K562 (cell line): ENCODE data around the gene SMURF1. TPM values are rescaled to one million over a fixed set of nuclear protein-coding genes. Genes with fewer than 3 reads are reported as not detected.

Experiments used
- CREB1 ChIP-seq, 2 experiments: sonication (generic) in 1 of 2; formaldehyde crosslinking in 1 of 2; IDR thresholded peaks; 2 replicates each; pipeline versions ENCODE4 v1.6.1 to v1.8.0; 2012 to 2022; ENCODE audit warnings: inconsistent platforms in 1 of 2, mild to moderate bottlenecking in 1 of 2, missing genetic modification reagents in 1 of 2, moderate library complexity in 1 of 2
- JUN ChIP-seq, 2 experiments: sonication (generic) in 1 of 2; formaldehyde crosslinking in 1 of 2; IDR thresholded peaks; 2 replicates each; pipeline versions ENCODE4 v1.6.1 to v1.8.0; 2012 to 2022; ENCODE audit warnings: borderline replicate concordance in 2 of 2, mild to moderate bottlenecking in 2 of 2, improper control_type of control experiment in 1 of 2, low read depth in 1 of 2, low read length in 1 of 2, missing genetic modification reagents in 1 of 2
- KLF13 ChIP-seq: fragments of 450-650 bp; IDR thresholded peaks from 2 replicates; pipeline ENCODE4 v1.6.1; 2016; ENCODE audit warnings: missing genetic modification characterization, low read depth, mild to moderate bottlenecking, missing compliant biosample characterization, moderate library complexity, borderline replicate concordance
- SAP30 ChIP-seq: fragments of 200-600 bp; sonication (generic); IDR thresholded peaks from 2 replicates; pipeline ENCODE4 v1.6.1; 2012; ENCODE audit warnings: borderline replicate concordance, low read depth, mild to moderate bottlenecking, moderate library complexity, low read length, control low read depth, inconsistent platforms; ENCODE audit not compliant: insufficient read depth, poor library complexity, severe bottlenecking
- SIN3B ChIP-seq: fragments of 450-650 bp; IDR thresholded peaks from 2 replicates; pipeline ENCODE4 v1.6.1; 2017; ENCODE audit warnings: low read depth, mild to moderate bottlenecking, moderate library complexity
- TAF1 ChIP-seq: IDR thresholded peaks from 2 replicates; pipeline ENCODE4 v1.6.1; 2011; ENCODE audit warnings: mild to moderate bottlenecking, low read length, moderate library complexity; ENCODE audit not compliant: insufficient read depth, control insufficient read depth, severe bottlenecking; ENCODE audit errors: extremely low read depth
- TAL1 ChIP-seq: fragments of 450-650 bp; IDR thresholded peaks from 2 replicates; pipeline ENCODE4 v1.6.1; 2016; ENCODE audit warnings: mild to moderate bottlenecking
- XRCC5 ChIP-seq: fragments of 200-400 bp; formaldehyde crosslinking; IDR thresholded peaks from 2 replicates; pipeline ENCODE4 v1.6.1; 2017; ENCODE audit warnings: low read depth, mild to moderate bottlenecking, low read length
- ZFX ChIP-seq: sonication (generic); formaldehyde crosslinking; IDR thresholded peaks from 2 replicates; pipeline ENCODE4 v1.8.0; 2022; ENCODE audit warnings: mild to moderate bottlenecking, missing genetic modification reagents, moderate library complexity
- ZNF197 ChIP-seq: fragments of 200-800 bp; sonication (Bioruptor generic); IDR thresholded peaks from 2 replicates; pipeline ENCODE4 v1.6.1; 2016; ENCODE audit warnings: low read depth, missing genetic modification characterization, missing compliant biosample characterization
- ZNF830 ChIP-seq: fragments of 250-450 bp; sonication (Bioruptor Pico); IDR thresholded peaks from 2 replicates; pipeline ENCODE4 v1.5.0; 2021; ENCODE audit warnings: mild to moderate bottlenecking
- polyA plus RNA-seq, 8 experiments: library from polyadenylated mRNA; depleted of rRNA in 4 of 8; stranded (reverse) in 5 of 8; unstranded in 3 of 8; fragments of >200 nt; fragmentation: Nextera tagmentation in 2 of 8; fragmentation: Illumina TruSeq in 1 of 8; extraction: Ambion mirVana in 2 of 8; extraction: Trizol in 1 of 8; gene quantifications; 2 replicates each; pipeline versions ENCODE4 v1.2.1 to v1.2.3, GENCODE V29; 2011 to 2014; ENCODE audit warnings: inconsistent platforms in 1 of 8, missing spikeins in 1 of 8
- total RNA-seq, 7 experiments: library from RNA; depleted of rRNA in 6 of 7; stranded (reverse); fragments of >200 nt in 6 of 7; fragmentation: Illumina TruSeq in 2 of 7; extraction: Trizol in 2 of 7; gene quantifications; 2 replicates each; pipeline versions ENCODE4 v1.2.1 to v1.2.3, GENCODE V29; 2011 to 2021; ENCODE audit warnings: low replicate concordance in 1 of 7
- TF ChIP-seq, protein P1 (sequence below): fragments of 450-650 bp; conservative IDR thresholded peaks from 2 replicates; pipeline ENCODE4 v1.6.1; 2016; ENCODE audit warnings: missing genetic modification characterization, low read depth, mild to moderate bottlenecking, missing compliant biosample characterization, moderate library complexity
- TF ChIP-seq, protein P2 (sequence below): fragments of 250-450 bp; sonication (Bioruptor Pico); IDR thresholded peaks from 2 replicates; pipeline ENCODE4 v1.5.0; 2021; ENCODE audit warnings: mild to moderate bottlenecking, moderate library complexity
- TF ChIP-seq, protein P3 (sequence below): fragments of 450-650 bp; IDR thresholded peaks from 2 replicates; pipeline ENCODE4 v1.6.1; 2018; ENCODE audit not compliant: partially characterized antibody
- TF ChIP-seq, protein P4 (sequence below): fragments of 450-650 bp; IDR thresholded peaks from 2 replicates; pipeline ENCODE4 v1.7.0; 2016; ENCODE audit warnings: borderline replicate concordance

The SMURF1 gene
- total and polyA plus RNA-seq, 9 of the 15 experiments (the other 6 are each of a cell fraction or from before 2014, with no cell fraction given) = 1.0 to 20.1 (median 12.6) TPM

DNA sequence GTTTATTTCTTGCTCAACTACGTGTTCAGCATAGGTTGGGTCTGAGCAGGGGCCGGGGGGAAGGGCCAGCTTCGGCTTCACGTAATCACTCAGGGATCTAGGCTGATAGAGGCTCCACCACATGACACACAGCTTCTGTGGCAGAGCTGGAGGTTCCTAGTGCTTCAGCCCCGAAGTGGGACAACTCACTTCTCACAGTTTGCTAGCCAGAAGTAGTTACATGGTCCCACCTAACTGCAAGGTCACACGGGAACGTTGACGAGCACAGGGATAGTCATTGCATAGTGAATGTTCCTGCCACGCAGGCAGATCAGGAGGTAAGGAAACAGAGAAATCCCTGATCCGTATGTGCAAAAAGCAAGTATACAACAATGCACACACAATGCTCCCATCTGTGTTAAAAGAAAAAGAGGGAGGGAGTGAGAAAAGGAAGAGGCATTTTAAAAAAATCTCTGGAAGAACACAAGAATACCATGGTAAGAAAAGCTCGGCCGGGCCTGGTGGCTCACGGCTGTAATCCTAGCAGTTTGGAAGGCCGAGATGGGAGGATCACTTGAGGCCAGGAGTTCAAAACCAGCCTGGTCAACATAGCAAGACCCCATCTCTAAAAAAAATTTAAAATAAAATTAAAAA lies 16.9 kb downstream of the SMURF1 start (continued):
- TF ChIP-seq, protein P1, sequence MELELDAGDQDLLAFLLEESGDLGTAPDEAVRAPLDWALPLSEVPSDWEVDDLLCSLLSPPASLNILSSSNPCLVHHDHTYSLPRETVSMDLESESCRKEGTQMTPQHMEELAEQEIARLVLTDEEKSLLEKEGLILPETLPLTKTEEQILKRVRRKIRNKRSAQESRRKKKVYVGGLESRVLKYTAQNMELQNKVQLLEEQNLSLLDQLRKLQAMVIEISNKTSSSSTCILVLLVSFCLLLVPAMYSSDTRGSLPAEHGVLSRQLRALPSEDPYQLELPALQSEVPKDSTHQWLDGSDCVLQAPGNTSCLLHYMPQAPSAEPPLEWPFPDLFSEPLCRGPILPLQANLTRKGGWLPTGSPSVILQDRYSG = no peak
- no peak for TF ChIP-seq TAF1
- no peak for TF ChIP-seq ZNF830 (CRISPR knock-in tag)
- TF ChIP-seq, protein P2, sequence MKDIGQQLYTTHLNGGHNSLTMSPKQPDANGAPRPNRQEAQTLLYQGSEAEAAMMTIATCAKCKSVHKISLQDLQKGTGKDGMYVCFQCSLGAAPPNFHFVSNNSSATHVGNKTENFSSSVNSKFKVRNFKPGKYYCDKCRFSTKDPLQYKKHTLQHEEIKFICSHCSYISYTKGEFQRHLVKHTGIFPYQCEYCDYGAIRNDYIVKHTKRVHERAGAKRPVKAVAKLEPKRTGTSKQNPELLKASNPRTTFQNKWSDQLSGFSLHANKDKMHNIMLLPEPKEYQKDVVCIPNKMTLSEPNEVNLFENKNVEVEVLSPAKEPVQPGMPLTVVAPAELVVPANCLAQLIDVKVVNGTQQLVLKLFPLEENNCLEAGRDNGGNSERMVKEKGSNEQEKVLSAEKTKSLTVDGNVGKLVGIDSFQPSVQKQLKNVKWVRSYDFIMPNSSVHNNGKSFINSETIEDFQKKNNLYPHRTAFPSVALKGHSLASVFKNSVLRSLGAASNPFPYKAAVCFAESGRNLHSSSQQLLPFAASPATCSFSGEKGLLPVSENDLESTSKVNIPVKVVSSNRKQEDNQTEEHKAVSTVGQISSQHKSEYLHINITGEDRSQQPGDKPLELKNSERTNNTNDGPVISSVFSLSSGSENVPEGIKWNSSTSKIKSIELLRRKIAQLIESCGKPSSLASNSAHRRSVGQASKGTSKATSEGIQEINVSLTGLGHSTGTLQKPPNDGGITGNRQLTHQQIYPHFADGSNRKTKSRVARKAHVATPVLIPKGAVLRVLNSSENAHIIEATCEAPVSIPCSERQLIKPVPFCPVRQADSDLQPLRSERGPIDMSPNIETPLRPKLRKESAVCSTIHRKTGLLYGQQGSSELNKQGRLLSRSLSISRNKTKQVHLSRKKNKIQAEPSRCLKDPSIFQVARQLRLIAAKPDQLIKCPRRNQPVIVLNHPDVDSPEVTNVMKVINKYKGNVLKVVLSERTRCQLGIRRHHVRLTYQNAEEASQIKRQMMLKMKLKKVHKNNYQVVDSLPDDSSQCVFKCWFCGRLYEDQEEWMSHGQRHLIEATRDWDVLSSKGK (CRISPR knock-in tag) = no peak
- TF ChIP-seq, protein P3, sequence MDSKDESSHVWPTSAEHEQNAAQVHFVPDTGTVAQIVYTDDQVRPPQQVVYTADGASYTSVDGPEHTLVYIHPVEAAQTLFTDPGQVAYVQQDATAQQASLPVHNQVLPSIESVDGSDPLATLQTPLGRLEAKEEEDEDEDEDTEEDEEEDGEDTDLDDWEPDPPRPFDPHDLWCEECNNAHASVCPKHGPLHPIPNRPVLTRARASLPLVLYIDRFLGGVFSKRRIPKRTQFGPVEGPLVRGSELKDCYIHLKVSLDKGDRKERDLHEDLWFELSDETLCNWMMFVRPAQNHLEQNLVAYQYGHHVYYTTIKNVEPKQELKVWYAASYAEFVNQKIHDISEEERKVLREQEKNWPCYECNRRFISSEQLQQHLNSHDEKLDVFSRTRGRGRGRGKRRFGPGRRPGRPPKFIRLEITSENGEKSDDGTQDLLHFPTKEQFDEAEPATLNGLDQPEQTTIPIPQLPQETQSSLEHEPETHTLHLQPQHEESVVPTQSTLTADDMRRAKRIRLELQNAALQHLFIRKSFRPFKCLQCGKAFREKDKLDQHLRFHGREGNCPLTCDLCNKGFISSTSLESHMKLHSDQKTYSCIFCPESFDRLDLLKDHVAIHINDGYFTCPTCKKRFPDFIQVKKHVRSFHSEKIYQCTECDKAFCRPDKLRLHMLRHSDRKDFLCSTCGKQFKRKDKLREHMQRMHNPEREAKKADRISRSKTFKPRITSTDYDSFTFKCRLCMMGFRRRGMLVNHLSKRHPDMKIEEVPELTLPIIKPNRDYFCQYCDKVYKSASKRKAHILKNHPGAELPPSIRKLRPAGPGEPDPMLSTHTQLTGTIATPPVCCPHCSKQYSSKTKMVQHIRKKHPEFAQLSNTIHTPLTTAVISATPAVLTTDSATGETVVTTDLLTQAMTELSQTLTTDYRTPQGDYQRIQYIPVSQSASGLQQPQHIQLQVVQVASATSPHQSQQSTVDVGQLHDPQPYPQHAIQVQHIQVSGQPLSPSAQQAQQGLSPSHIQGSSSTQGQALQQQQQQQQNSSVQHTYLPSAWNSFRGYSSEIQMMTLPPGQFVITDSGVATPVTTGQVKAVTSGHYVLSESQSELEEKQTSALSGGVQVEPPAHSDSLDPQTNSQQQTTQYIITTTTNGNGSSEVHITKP = peak; percentile 53
- TF ChIP-seq SAP30 = no peak
- no peak for TF ChIP-seq TAL1
- TF ChIP-seq CREB1 (IDR thresholded peaks at IDR 0.05) = no peak
- peak; percentile 22; the same call in 1 of the 2 replicates for TF ChIP-seq CREB1 (CRISPR knock-in tag; IDR thresholded peaks at IDR 0.05)
- no peak for TF ChIP-seq SIN3B
- no peak for TF ChIP-seq XRCC5
- 0 out of 2 replicates have a peak, but pooled peaks have one; percentile 15 for TF ChIP-seq ZNF197 (CRISPR knock-in tag)
- TF ChIP-seq ZFX (CRISPR knock-in tag) = peak; percentile 67
- TF ChIP-seq, protein P4, sequence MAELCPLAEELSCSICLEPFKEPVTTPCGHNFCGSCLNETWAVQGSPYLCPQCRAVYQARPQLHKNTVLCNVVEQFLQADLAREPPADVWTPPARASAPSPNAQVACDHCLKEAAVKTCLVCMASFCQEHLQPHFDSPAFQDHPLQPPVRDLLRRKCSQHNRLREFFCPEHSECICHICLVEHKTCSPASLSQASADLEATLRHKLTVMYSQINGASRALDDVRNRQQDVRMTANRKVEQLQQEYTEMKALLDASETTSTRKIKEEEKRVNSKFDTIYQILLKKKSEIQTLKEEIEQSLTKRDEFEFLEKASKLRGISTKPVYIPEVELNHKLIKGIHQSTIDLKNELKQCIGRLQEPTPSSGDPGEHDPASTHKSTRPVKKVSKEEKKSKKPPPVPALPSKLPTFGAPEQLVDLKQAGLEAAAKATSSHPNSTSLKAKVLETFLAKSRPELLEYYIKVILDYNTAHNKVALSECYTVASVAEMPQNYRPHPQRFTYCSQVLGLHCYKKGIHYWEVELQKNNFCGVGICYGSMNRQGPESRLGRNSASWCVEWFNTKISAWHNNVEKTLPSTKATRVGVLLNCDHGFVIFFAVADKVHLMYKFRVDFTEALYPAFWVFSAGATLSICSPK = no peak
- peak; percentile 36; the same call in 1 of the 2 replicates for TF ChIP-seq JUN (IDR thresholded peaks at IDR 0.05; ENCODE audit: borderline replicate concordance, low read depth, low read length)
- no peak for TF ChIP-seq JUN (CRISPR knock-in tag; IDR thresholded peaks at IDR 0.05; ENCODE audit: borderline replicate concordance)
- TF ChIP-seq KLF13 (tag) = no peak
